8988T (cell line): Measurements from ENCODE around the gene RWDD3.

Experiments
- DNase-seq: peaks from one replicate; pipeline ENCODE4 v3.0.0; 2011

RWDD3 gene, protein sequence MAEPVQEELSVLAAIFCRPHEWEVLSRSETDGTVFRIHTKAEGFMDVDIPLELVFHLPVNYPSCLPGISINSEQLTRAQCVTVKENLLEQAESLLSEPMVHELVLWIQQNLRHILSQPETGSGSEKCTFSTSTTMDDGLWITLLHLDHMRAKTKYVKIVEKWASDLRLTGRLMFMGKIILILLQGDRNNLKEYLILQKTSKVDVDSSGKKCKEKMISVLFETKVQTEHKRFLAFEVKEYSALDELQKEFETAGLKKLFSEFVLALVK

DNA sequence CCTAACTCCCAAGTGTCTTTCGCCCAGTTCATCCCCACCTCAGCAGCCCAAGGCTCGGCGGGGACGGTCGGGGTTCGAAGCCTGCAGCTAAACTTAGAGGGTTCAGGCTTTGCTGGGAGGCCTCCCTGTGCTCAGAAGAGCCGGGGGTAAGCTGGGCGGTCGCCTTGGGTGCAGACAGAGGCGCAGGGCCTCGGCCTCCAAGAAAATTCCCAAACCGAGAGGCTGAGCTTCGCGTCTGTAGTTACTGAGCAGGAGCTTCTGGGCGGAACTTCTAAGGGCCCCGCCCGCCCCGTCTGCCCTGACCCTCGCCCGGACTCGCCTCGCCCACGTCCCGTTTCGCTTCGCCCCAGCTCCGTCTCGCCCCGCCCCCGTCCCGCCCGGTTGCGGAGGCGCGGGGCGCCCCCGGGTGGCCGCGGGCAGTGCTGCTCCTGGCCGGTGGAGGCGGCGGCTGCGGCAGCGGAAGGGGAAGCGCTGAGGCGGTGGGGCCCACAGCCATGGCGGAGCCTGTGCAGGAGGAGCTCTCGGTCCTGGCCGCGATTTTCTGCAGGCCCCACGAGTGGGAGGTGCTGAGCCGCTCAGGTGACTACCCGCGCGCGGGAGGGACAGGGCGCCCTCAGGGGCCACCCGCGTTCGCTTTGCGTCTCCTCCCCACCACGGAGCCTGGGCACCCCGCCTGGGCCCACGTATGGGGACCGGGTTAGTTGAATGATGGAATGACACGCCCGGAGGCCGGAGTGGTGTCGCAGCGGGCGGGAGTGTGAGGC, at the start of gene RWDD3:
Gene RWDD3, plus strand, starts transcription at position 474 of the 764 bp plus-strand sequence. Its CDS starts 21 bp downstream, at position 495.
- DNase-seq, result peak; percentile 57

DNA sequence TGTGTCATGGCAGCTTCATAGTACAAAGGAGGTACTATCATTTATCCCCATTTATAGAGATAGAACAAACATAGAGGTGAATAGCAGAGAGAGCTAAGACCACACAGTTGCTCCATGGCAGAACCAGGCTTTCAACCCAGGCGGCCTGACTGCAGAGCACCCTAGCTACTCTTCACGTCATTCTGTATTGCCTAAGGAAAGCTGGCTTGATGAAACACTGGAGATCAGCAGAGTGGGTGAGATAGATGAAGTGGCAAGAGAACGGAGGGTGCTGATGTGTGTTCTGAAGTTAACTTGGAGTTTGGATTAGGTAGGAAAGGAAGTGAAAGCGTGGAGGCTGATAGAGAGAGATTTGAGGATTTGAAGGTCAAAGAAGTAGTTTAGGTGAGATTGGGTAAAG, 47.9 kb upstream of the RWDD3 start:
- no peak for DNase-seq

DNA sequence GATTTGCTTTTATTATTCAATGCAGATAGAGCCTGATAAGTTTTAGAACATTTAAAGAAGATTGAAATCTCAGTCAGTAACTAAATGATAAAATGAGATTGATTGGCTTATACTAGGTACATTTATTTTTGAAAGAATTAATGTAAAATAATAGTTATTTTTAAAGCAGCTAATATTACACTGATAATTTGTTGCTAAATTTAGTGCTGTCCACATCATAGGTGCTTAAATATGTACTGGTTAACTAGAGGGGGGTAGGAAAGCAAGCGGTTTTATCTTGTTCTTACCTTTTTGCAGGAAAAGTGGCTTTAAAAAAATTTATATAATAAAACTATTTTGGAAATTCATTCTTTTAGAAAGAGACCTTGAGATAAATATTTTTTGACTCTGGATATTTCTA, 40.4 kb upstream of the RWDD3 start:
- DNase-seq, result no peak

DNA sequence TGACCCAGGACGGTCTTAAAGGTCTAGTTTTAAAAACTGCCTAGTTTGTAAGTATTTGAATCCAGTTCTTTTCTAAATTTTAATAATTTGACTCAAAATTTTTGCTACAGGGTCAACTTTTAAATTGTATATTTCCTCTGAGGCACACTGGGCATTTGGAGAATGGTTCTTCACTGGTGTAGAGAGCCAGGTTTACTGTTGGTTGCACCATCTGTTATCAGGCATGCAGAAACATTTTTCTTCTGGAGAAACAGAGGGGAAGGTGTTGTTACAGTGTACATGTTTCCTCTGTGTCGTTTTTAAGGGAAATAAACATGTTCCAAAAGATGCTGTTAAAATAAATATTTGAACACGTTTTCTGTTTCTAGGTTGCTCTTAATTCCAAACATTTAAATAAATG, 39.0 kb upstream of the RWDD3 start:
- DNase-seq, result no peak

DNA sequence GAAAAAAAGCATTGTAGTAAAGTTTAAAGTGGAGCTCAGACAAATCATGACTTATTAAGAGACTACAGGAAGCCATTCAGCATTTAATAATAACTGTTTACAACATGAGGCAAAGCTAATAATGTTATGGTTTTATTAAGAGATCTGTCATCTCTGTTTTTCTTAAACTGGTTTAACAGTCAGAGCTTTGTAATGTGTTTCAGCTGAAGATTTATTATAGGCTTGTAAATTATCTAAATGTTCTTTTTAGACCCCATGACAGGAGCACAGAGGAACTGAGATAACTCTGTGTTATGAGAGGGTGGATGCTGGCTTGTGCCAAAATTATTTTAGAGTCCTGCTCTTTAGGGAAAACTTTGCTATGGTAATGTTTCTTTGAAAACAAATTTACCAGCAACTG, 38.0 kb upstream of the RWDD3 start:
- DNase-seq, result no peak

DNA sequence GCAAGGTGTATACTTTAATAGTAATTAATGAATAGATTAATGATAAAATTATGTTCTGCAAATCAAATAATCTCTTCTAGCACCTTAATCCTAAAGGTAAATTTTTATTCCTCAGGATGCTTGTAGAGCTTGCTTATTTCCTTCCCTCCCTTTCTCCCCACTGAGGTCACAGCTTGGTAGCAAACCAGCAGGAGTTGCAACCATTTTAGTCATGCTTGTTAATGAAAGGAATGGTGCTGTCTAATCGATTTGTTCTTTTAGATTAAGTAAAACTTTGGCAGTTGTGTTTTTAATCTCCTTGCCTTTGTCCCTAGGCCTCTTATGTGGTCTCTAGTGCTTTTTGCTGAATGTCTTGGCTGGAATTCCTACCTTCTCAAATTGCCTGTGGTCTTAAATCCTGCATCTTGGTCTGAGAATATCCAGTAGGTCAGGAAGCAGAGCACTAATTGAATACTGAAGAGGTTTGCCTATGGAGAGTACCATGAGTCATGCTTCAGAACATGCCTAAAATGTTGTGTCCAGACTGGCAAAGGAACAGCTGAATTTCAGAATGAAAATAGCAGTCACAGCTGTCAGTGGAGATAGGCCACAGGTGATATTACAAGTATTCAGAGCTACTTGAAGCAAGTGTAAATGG, 36.3 kb upstream of the RWDD3 start:
- DNase-seq, result no peak

DNA sequence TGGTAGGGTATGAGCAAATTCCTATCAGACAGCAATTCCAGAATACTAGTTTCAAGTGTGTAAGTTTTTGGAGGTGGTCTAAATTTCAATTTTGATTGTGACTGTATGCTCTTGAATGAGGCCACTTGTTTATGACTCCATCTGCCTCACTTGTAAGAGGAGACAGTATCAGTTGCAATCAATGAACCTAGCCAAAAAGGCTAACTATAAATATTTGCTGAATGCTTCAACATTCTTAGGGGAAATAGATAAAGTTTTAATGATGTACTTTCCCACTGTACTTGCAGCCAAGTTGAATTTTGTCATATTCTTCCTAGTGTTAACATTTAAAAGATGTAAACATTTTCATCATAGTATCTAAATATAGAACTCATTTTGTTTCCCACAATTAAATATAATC, 32.1 kb upstream of the RWDD3 start:
- no peak for DNase-seq

DNA sequence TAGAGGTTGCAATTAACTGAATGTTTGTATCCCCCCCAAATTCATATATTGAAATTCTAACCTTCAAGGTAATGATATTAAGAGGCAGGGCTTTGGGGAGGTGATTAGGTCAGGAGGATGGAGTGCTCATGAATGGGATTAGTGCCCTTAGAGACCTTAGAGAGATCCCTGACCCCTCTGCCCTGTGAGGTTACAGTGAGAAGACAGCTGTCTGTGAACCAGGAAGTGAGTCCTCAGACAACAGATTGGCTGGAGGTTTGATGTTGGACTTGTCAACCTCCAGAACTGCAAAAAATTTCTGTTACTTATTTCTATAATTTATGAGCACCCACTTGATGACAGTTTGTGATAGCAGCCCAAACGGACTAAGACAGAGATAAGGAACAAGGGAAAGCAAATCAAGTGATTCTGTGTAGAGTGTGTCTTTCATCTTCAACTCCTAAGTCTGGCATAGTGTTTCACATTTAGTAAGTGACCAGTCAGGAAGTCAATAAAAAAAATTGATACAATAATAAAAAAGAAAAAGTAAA, 30.0 kb upstream of the RWDD3 start:
- no peak for DNase-seq

DNA sequence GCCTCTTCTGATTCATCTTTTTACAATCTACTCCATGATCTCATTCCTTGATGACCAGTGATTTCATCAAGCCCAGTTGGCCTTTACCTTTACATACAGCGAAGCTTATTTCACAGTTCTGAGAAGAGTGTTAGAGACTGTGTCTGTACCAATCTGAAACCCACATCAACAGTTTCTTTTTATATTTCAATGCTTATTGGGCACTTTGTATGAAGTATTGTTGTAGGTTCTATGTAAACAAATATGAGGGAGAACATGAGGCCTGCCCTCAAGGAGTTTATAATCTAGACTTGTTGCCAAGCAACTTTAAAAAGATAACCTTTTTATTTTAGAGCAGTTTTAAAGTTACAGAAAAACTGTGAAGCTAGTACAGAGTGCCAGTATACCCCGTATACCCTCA, 27.5 kb upstream of the RWDD3 start:
- no peak for DNase-seq

DNA sequence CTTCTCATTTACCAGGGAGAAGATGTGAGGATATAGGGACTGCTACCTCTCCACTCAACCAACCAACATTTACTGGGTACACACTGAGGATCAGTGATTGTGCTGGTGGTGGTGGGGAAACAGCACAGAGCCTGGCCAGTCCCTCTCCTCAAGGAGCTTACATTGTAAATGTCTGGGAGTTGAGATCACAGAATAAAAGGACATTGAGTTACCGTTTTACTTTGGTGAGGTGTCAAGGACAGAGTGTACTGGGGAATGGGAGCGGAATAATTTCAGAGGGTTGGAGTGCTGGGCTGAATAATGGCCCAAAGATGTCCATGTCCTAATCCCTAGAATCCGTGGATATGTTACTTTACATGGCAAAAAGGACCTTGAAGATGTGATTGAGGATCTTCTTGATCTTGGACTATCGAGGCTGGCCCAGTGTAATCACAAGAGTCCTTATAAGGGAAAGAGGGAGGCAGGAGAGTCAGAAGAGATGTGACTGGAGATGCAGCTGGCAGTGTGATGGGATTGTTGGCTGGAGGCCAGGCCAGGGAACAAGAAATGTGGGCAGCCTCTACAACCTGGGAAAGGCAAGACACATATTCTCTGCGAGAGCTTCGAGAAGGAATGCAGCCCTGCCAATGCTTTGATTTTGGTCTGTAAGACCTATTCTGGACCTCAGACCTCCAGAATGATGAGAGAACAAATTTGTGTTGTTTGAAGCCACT, 26.6 kb upstream of the RWDD3 start:
- DNase-seq, result no peak

DNA sequence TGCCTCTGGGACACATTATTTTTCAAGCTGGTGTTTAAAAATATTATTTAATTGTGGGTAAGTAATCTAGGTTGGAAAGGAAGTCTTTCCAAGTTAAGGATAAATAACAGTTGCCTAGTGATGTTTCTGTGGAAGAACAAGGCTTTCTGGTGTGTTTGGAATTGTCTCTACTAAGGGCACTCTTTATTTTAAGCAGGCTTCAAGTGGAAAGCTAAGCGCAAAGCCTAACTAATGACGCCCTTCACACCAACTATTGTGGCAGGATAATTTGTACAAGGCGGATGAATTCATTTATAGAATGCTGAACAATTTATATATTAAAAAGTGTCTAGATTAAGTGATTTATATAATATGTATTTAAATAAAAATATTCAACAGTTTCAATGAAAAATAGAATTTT, 25.1 kb upstream of the RWDD3 start:
- DNase-seq, result no peak

DNA sequence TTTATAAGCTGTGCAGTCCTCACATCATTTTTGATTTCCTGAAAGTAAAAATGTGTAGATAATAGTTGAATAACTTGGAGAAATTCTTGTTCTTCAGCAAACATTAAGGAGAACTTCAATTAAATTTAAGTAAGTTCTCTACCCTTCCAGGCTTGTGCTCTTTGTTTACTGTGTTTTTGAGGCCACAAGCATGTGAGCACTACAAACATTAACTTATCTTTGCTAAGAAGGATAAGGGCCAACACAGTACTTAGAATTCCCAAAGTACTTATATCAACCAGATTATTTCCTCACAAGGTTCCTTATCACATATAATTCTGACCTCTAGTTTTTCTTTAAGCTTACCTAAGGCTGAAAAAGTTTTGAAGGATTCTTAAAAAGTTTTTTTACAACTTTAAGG, 24.7 kb upstream of the RWDD3 start:
- DNase-seq, result no peak

DNA sequence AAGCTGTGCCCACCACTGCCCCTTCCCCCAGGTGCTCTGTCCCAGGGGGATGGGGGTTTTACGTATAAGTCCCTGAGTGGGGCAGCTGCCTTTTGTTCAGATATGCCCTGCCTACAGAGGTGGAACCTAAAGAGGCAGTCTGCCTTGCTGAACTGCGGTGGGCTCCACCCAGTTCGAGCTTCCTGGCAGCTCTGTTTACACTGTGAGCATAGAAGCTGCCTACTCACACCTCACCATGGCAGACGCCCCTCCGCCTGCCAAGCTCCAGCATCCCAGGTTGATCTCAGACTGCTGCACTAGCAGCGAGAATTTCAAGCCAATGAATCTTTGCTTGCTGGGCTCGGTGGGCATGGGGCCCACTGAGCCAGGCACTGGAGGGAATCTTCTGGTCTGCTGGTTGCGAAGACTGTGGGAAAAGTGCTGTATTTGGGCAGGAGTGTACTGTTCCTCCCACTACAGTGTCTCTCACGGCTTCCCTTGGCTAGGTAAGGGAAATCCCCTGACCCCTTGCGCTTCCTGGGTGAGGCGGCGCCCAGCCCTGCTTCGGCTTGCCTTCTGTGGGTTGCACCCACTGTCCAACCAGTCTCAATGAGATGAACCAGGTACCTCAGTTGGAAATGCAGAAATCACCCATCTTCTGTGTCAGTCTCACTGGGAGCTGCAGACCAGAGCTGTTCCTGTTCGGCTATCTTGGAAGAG, 17.6 kb upstream of the RWDD3 start:
- no peak for DNase-seq

DNA sequence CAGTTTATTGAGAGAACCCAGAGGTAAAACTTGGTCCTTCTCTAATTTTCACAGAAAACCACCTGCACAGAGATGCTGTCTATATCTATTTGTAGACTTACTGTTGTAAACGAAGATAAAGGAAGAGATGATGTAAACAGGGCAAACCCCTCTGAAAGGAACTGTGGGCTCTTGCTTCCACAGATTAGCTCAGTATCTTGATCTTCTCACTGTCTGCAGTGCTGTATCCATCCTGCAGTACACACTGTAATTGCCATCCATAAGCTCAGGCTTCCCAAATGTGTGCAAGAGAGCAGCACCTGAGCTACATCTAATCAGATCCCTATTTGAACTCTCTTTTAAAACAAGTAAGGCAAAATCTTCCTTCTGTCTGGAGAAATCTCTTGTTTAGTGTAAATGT, 16.6 kb upstream of the RWDD3 start:
- no peak for DNase-seq

DNA sequence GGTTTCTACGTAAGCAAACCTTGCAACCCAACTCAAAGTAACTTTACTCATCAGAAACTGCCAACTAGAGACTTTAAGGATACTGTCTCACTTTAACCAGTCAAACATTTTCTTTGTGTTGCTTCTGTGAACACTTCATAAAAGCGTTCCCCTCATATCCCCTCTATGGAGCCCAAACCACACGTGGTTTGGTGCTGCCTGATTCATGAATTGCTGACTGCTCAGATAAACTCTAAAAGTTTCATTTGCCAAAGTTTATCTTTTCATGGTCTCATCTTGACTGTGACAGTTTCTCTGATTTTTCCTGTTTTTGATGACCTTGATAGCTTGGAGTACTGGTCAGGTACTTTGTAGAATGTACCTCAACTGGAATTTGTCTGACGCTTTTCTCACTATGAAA, 14.6 kb upstream of the RWDD3 start:
- DNase-seq, result no peak

DNA sequence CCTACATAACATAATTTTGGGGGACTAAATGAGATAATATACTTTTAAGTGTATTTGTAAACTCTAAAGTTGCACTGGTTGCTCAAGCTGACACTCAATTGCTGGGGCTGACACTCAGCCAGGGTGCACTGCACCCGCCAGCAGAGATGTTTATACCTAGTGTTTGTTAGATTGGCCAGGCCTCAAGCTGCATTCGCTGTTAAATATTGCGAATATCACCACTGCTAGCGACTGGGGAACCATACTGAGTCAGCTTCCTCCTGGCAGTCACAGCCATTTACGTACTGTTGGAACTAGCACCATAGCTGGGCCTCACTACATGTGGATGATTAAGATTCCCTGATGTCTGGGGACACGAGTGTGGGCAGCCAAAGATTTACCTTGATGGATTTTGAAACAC, 12.7 kb upstream of the RWDD3 start:
- DNase-seq, result no peak

DNA sequence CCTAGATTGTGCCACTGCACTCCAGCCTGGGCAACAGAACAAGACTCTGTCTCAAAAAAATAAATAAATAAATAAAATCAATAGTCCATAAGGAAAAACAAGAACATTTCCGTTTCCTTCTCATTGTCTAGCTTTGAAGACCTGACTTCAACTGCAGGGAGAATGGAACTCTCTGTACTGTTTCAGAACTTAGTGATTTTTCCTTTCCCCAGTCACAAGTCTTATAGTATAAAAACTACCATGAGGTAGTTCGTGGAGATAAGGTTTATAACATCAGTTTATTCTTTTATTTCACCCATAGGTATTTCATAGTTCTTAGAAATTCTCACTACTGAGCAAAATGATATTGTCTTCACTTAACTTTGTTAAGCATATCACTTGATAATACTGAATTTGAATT, 11.4 kb upstream of the RWDD3 start:
- no peak for DNase-seq

DNA sequence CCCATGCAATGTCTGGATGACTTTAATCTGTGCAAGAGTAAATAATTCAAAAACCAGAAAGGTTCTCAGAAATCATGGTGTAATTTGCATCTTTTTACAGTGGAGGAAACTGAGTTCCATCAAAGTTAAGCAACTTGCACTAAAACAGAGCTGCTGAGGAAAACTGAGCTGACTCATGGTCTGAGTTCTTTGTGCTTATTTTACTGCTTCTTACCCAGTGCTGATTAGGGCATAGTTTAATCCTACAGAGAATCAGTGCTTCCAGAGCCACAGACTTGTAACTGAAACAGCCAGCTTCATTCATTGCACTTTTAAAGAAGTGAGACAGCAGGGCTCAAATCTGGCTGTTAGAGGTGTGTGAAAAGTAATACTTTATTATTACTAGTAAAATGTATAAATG, 10.9 kb upstream of the RWDD3 start:
- no peak for DNase-seq

DNA sequence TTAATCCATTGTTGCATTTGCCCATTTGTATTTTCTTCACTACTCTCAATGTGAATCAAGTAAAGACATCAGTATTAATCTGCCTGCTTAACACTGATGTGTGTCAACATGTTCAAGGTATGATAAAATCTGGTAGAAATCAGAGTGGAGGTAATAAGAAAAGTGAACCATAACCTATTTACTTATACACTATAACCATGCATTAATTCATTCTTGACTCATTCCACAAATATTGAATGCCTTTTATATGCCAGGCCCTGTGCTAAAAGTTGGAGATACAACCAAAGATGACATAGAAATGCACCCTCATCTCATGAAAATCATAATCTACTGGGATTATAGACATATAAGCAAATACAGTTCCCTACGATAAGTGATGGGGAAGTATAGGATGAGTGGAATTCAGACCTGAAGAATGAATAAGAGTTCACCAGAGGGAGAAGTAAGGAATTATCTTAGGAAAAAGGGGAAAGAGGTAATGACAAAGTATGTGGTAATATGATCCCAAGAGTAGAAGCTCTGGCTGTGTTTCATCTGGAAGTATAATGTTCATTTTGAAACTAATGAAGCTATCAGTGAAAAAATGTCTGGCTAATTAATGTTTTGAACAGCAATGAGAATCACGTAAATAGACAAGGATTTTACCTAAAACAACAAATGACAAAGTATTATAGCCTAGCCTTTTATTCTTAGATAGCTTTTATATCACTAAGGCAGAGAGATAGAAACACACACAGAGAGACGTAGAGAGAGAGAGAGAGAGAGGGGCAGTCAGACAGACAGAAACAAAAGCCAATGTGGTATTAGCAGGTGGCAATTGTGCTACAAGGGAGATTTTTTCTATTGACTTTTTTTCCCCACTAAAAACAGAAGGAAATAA, 7.0 kb upstream of the RWDD3 start:
- no peak for DNase-seq

DNA sequence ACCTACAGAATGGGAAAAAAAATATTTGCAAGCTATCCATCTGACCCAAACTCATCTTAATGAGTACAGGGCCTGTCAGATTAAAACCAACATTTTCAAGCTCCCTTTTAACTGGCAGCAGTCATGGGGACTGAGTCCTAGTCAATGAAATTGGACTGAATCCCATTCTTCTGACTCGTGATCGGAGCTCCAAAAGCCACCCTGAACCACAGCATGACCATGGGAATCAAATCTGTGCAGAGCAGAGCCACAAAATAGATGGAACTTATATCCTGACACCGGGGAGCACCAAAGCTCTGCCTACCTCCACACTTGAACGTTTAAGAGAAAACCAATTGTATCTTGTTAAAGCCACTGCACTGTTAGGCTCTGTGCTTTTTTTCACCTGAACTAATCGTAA, 5.0 kb upstream of the RWDD3 start:
- no peak for DNase-seq

DNA sequence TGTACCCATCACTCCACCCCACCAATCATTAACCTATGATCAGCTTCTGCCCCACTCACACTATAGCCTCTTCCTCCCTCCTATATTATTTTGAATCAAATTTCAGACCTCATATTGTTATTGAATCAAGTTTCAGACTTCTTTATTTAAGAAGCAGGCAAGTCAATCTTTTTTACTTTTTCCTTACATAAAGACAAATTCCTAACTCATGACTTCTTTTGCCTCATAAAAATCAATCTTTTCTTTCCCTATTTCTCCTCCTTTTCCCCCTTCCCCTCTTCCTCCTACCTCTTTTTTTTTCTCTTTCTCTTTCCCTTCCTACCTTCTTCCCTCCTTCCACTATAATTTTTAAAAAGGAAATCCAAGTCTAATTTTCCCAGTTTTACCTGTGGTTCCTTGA, 4.3 kb upstream of the RWDD3 start:
- DNase-seq, result no peak

DNA sequence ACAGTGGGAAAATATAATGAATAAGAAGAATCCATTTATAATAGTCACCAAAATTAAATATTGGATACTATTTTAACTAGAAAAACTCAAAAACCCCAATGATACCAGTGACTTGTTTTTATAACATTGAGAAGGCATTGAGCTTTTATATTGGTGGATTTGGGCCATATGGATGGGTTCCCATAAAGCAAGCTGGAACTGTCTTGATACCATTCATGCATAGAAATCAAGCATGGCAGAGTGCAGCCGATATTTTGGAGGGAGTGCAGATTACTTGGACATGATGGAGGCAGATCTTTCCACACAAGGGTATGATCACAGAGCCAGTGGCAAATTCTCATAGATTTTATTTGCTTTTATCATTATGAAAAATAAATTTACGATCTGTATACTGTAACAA, 3.8 kb upstream of the RWDD3 start:
- DNase-seq, result no peak
